Neural crest cell (in vitro differentiated cells): ENCODE results near the gene PNMT. TPM values are rescaled to one million over a fixed set of nuclear protein-coding genes. Genes with fewer than 3 reads are reported as not detected.
A peak's percentile ranks its signal among the peaks of the same experiment; 100 is the strongest.
"Not testable (repeated sequence)": the region's sequence is repeated elsewhere in the genome, so short reads cannot be mapped to it uniquely, and the experiment has no call there.

ENCODE experiments used
- DNase-seq: peaks from one replicate; pipeline ENCODE4 v3.0.0; 2021; ENCODE audit warnings: low read depth, mixed read lengths, low spot score
- H3K27ac Mint-ChIP-seq: one replicate; pipeline ENCODE4 v1.8.0; 2021; ENCODE audit warnings: mild to moderate bottlenecking, mixed read lengths; ENCODE audit not compliant: unreplicated experiment
- H3K27me3 Mint-ChIP-seq: 2 replicates; pipeline ENCODE4 v1.8.0; 2021; ENCODE audit warnings: low read depth, mild to moderate bottlenecking, mixed read lengths
- H3K36me3 Mint-ChIP-seq: 2 replicates; pipeline ENCODE4 v1.8.0; 2021; ENCODE audit warnings: low read depth, mild to moderate bottlenecking, mixed read lengths
- H3K4me1 Mint-ChIP-seq: 2 replicates; pipeline ENCODE4 v1.8.0; 2021; ENCODE audit warnings: mixed read lengths
- H3K4me3 Mint-ChIP-seq: one replicate; pipeline ENCODE4 v1.8.0; 2021; ENCODE audit warnings: mild to moderate bottlenecking, mixed read lengths
- H3K9me3 Mint-ChIP-seq: 2 replicates; pipeline ENCODE4 v1.8.0; 2021; ENCODE audit warnings: mixed read lengths
- CTCF ChIP-seq: fragments of 200-600 bp; sonication (generic); conservative IDR thresholded peaks from 2 replicates; pipeline ENCODE4 v1.5.0; 2021; ENCODE audit warnings: antibody characterized with exemption, mild to moderate bottlenecking
- total RNA-seq: library from RNA; stranded (reverse); gene quantifications from 2 replicates; pipeline ENCODE4 v1.2.1, GENCODE V29; 2021

The PNMT gene
- total RNA-seq, 1 donor from 2014 or later: 0.84 TPM

DNA sequence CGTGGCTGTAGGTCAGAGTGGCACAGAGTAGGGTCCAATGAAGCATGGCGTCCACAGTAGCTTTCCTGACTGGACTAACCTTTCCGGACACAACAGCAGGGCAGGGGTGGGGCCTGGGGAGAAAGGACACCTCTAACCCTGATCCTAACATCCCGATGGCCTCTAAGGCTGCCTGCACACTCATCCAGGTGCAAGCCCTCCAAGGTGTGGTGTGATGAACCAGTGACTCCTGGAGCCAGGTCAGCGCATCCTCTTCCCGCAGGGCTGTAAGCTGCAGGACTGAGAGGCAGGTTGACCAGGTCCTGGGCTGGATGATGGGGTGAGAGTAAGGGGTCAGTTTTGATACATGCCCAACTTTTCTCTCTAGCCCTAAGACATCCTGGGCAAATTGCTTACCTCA lies 28.5 kb downstream of the PNMT start:
- DNase-seq: no peak
- no peak overlapping the region for H3K27ac Mint-ChIP-seq
- no peaks in the 10 kb centered on the region for H3K36me3 Mint-ChIP-seq
- peak overlapping the region; percentile 88 for H3K4me3 Mint-ChIP-seq
- TF ChIP-seq CTCF: no peak
- H3K27me3 Mint-ChIP-seq: peaks cover 3% of the 10 kb centered on the region
- H3K9me3 Mint-ChIP-seq: no peaks in the 10 kb centered on the region
- H3K4me1 Mint-ChIP-seq: peaks cover 61% of the 10 kb centered on the region

DNA sequence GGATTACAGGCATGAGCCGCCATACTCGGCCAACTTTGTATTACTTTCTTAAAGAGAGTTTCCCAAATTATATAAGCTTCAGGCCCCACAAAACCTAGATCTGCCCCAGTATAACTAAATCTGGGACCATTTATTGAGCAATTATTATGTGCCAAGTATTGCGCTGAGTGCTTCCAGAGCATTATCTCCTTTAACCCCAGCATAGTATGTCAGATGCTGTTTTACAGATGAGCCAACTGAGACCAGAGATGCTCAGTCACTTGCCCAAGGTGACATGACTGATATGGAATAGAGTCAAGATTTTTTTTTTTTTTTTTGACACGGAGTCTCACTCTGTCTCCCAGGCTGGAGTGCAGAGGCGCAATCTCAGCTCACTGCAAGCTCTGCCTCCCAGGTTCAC lies 29.7 kb downstream of the PNMT start:
- TF ChIP-seq CTCF: no peak
- H3K4me3 Mint-ChIP-seq: peak overlapping the region; percentile 84
- no peaks in the 10 kb centered on the region for H3K9me3 Mint-ChIP-seq
- H3K36me3 Mint-ChIP-seq: no peaks in the 10 kb centered on the region
- DNase-seq: no peak
- peaks cover 73% of the 10 kb centered on the region for H3K4me1 Mint-ChIP-seq
- H3K27ac Mint-ChIP-seq: no peak overlapping the region
- peaks cover 3% of the 10 kb centered on the region for H3K27me3 Mint-ChIP-seq

- H3K36me3 Mint-ChIP-seq, DNase-seq, H3K9me3 Mint-ChIP-seq, H3K27me3 Mint-ChIP-seq: not testable (repeated sequence)
- Mint-ChIP-seq H3K27ac (peak overlapping the region; percentile 93), H3K4me1 (peaks cover 79% of the 10 kb centered on the region), H3K4me3 (peak overlapping the region; percentile 96)
These were observed 31.0 kb downstream of the PNMT start for GRCh38 chr17:39699157-39699817.

- DNase-seq: peak; percentile 42
- Mint-ChIP-seq H3K4me1 (peaks cover 74% of the 10 kb centered on the region), H3K36me3 (no peaks in the 10 kb centered on the region), H3K27ac (peak within 1 kb of the TSS; percentile 93), H3K27me3 (peaks cover 3% of the 10 kb centered on the region), H3K9me3 (no peaks in the 10 kb centered on the region), H3K4me3 (peak within 1 kb of the TSS; percentile 96)
- TF ChIP-seq CTCF: no peak
These were observed 31.5 kb downstream of the PNMT start, which contains the start of gene ERBB2 for GRCh38 chr17:39699818-39700147. TSS of gene ERBB2 (plus strand) at chr17:39700064. CDS start at chr17:39700239, 175 bp downstream.

GRCh38 chr17:39700148-39700987 lies 32.1 kb downstream of the PNMT start:
- H3K27ac Mint-ChIP-seq: no peak overlapping the region
- H3K4me1 Mint-ChIP-seq: peaks cover 68% of the 10 kb centered on the region
- no peaks in the 10 kb centered on the region for H3K9me3 Mint-ChIP-seq
- H3K27me3 Mint-ChIP-seq: peaks cover 3% of the 10 kb centered on the region
- no peaks in the 10 kb centered on the region for H3K36me3 Mint-ChIP-seq
- DNase-seq: peak; percentile 31
- peak overlapping the region; percentile 96 for H3K4me3 Mint-ChIP-seq
- no peak for TF ChIP-seq CTCF
